ENCODE data around the gene NDUFV2. TPM values are rescaled to one million over a fixed set of nuclear protein-coding genes. Genes with fewer than 3 reads are reported as not detected.
A peak's percentile ranks its signal among the peaks of the same experiment; 100 is the strongest.

NDUFV2 gene
- total and polyA plus RNA-seq, 8 donors = 69.4 to 283 (median 218) TPM

GRCh38 chr18:9130195-9130594 is 27.7 kb downstream of the NDUFV2 start:
- WGBS, 5 donors = 76 to 84% (median 78%) methylated on average over 4 of the region's 4 CpGs
- Histone ChIP-seq H3K36me3 (peaks cover 28 to 86% (median 82%) of the 10 kb centered on the region in 4 donors), H3K4me1 (peaks cover 5 to 72% (median 25%) of the 10 kb centered on the region in 4 donors), H3K27me3 (no peaks in the 10 kb centered on the region), H3K27ac (no peak overlapping the region), H3K4me3 (no peak overlapping the region), H3K9me3 (no peaks in the 10 kb centered on the region)
- DNase-seq = no peak
- no peak for TF ChIP-seq POLR2A (IDR thresholded peaks at IDR 0.05)
- TF ChIP-seq EP300 (IDR thresholded peaks at IDR 0.05) = no peak
- no peak for TF ChIP-seq CTCF (IDR thresholded peaks at IDR 0.05)
- TF ChIP-seq POLR2AphosphoS5 (IDR thresholded peaks at IDR 0.05) = no peak
- intact Hi-C loops (cut with DNase I; ENCODE audit: low total_unique reads) = no loop called here

- DNase-seq = no peak
- H3K27me3 ChIP-seq = no peaks in the 10 kb centered on the region
- intact Hi-C loops (cut with DNase I; ENCODE audit: low total_unique reads) = no loop called here
- TF ChIP-seq EP300 (IDR thresholded peaks at IDR 0.05) = no peak
- no peak for TF ChIP-seq POLR2AphosphoS5 (IDR thresholded peaks at IDR 0.05)
- no peak for TF ChIP-seq POLR2A (IDR thresholded peaks at IDR 0.05)
- TF ChIP-seq CTCF (IDR thresholded peaks at IDR 0.05) = no peak
- H3K4me1 ChIP-seq = peaks cover 9 to 73% (median 31%) of the 10 kb centered on the region in 4 donors
- H3K36me3 ChIP-seq = peaks cover 28 to 80% (median 78%) of the 10 kb centered on the region in 4 donors
- H3K27ac ChIP-seq = peak overlapping the region in 1 of 5 donors; percentile 15
- H3K9me3 ChIP-seq = no peaks in the 10 kb centered on the region
- 35 to 54% (median 43%) methylated on average over 2 of the region's 2 CpGs for WGBS, 5 donors
- no peak overlapping the region for H3K4me3 ChIP-seq
These were observed 28.3 kb downstream of the NDUFV2 start for GRCh38 chr18:9130806-9131205.

- 96 to 99% (median 97%) methylated on average over 4 of the region's 4 CpGs for WGBS, 5 donors
- Histone ChIP-seq H3K36me3 (peaks cover 17 to 62% (median 59%) of the 10 kb centered on the region in 4 donors), H3K27me3 (no peaks in the 10 kb centered on the region), H3K4me1 (peaks cover 9 to 72% (median 31%) of the 10 kb centered on the region in 4 donors), H3K4me3 (no peak overlapping the region), H3K9me3 (no peaks in the 10 kb centered on the region), H3K27ac (peak overlapping the region in 1 of 5 donors; percentile 36)
- no peak for TF ChIP-seq POLR2AphosphoS5 (IDR thresholded peaks at IDR 0.05)
- no peak for TF ChIP-seq POLR2A (IDR thresholded peaks at IDR 0.05)
- no peak for TF ChIP-seq EP300 (IDR thresholded peaks at IDR 0.05)
- no peak for TF ChIP-seq CTCF (IDR thresholded peaks at IDR 0.05)
- intact Hi-C loops (cut with DNase I; ENCODE audit: low total_unique reads) = no loop called here
- no peak for DNase-seq
These were observed 30.1 kb downstream of the NDUFV2 start for GRCh38 chr18:9132628-9133027.

- Histone ChIP-seq H3K27ac (peak overlapping the region in 2 of 5 donors; percentile 24 to 36), H3K4me3 (no peak overlapping the region), H3K27me3 (no peaks in the 10 kb centered on the region), H3K36me3 (peaks cover 11 to 56% (median 53%) of the 10 kb centered on the region in 4 donors), H3K9me3 (no peaks in the 10 kb centered on the region), H3K4me1 (peaks cover 12 to 69% (median 33%) of the 10 kb centered on the region in 4 donors)
- intact Hi-C loops (cut with DNase I; ENCODE audit: low total_unique reads) = no loop called here
- 68 to 84% (median 77%) methylated on average over 2 of the region's 2 CpGs for WGBS, 5 donors
- TF ChIP-seq POLR2AphosphoS5 (IDR thresholded peaks at IDR 0.05) (no peak), POLR2A (IDR thresholded peaks at IDR 0.05) (no peak), EP300 (IDR thresholded peaks at IDR 0.05) (no peak), CTCF (IDR thresholded peaks at IDR 0.05) (no peak)
- no peak for DNase-seq
These were observed 30.7 kb downstream of the NDUFV2 start for GRCh38 chr18:9133225-9133624.

All from stomach (tissue), 9 donors.